Ishikawa (cell line): ENCODE measurements around the gene ARVCF.

Source experiments
- RAD21 ChIP-seq: IDR thresholded peaks from 2 replicates; pipeline ENCODE4 v1.6.1; 2012; ENCODE audit warnings: low read depth
- ZBTB7A ChIP-seq: IDR thresholded peaks from 2 replicates; pipeline ENCODE4 v1.6.1; 2012; ENCODE audit warnings: low read depth

- no peak for TF ChIP-seq RAD21
- TF ChIP-seq ZBTB7A: no peak
These were observed 36.9 kb upstream of the ARVCF start for GRCh38 chr22:20053407-20054033.
